ENCODE results near the gene AKAP9.
"Not testable (repeated sequence)": the region's sequence is repeated elsewhere in the genome, so short reads cannot be mapped to it uniquely, and the experiment has no call there.

The AKAP9 gene

GRCh38 chr7:92141161-92141560, 200.5 kb downstream of the AKAP9 start:
- DNase-seq, result no peak

DNA sequence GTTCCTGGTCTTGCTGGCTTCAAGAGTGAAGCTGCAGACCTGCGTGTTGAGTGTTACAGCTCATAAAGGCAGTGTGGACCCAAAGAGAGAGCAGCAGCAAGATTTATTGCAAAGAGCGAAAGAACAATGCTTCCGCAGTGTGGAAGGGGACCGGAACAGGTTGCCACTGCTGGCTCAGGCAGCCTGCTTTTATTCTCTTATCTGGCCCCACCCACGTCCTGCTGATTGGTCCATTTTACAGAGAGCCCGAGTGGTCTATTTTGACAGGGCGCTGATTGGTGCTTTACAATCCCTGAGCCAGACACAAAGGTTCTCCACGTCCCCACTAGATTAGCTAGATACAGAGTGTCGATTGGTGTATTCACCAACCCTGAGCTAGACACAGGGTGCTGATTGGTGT, 202.1 kb downstream of the AKAP9 start:
- DNase-seq, result not testable (repeated sequence)

GRCh38 chr7:92143192-92143880, 202.7 kb downstream of the AKAP9 start:
- not testable (repeated sequence) for DNase-seq

DNA sequence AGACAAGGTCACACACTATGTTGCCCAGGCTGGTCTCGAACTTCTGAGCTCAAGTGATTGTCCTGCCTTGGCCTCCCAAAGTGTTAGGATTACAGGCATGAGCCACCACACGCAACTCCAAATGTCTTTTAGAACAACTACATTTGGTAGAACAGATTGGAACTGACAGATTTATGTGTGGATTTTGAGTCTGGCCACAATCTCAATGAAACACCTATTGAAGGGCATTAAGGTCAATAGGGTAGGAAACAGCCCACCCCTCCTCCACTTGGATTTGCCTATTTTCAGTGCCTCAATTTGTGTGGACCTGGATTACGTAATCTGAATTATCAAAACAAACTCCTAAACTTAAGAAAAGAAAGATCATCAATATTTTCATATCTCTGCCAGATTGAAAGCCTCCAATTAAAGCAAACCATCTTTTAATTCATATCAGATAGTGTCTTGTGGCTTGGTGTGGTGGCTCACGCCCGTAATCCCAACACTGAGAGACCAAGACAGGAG, 209.1 kb downstream of the AKAP9 start:
- no peak for DNase-seq

GRCh38 chr7:92150450-92151017, 209.9 kb downstream of the AKAP9 start:
- peak; percentile 56 for DNase-seq

DNA sequence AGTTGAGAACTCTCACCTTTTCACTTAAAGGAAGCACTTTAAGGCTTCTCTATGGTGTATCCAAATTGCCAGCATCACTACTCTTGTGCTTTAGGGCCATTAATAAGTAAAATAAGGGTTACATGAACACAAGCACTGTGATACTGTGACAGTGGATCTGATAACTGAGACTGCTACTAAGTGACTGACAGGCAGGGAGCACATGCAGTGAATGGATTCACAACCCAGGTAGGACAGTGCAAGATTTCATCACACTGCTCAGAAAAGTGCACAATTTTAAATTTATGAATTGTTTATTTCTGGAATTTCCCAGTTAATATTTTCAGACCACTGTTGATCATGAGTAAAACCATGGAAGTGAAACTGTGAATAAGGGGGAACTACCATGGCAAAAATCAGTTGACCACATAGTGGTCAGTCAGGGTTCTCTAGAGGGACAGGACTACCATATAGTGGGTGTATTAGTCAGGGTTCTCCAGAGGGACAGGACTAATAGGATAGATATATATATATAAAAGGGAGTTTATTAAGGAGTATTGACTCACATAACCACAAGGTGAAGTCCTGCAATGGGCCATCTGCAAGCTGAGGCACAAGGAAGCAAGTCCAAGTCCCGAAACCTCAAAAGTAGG, 214.6 kb downstream of the AKAP9 start:
- DNase-seq, result no peak

DNA sequence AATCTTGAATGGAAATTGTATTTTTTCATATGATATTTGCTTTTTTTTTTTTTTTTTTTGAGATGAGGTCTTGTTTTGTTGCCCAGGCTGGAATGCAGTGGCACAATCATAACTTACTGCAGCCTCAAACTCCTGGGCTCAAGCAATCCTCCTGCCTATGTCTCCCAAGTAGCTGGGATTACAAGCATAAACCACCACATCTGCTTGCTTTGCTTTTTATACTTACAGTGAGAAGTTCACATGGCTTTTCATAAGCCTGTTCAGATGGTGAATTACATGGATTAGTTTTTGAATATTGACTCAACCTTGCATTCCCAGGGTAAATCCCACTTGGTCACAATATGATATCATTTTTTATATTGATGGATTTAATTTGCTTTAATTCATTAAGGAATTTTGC, 216.3 kb downstream of the AKAP9 start:
- DNase-seq, result no peak

DNA sequence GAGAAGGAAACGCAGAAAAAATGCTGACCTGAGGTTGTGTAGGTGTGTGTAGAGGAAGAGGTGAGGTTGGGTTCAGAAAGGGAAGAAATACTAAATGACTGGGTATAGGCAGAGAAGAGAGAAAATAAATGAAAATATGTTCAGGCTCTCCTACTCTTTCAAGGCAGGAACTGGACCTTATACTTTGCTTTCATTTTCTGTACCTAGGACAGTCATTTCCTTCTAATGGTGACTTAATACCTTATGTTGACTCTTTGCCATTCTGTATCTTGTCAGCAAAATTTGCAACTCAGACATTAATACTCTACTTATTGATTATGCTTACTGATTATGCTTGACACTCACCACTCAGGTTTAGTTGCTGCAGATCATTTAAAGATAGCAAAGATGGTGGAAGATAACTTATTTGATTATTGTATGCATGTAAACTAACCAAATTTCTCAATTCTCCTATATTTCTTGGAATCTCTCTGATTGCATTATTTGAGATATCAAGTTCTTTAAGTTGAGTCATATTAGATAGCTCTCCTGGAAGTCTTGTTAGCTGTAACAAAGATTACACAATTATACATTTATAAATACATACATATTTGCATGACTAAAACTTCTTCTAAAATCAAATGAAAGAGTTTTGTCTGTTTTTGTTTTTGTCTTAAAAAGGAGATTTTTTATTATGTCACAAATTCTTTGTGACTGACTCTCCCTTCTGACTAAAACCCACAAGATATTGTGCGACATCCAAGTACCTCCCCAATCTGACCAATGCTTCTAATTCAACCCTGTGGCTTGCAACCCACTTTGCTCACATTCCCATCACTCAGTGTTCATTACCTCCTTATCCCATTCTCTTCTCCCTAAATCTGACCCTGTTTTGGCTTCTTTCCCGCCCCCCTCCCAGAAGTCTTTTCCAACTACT, 218.3 kb downstream of the AKAP9 start:
- DNase-seq, result no peak
